ENCODE data around the gene GNA15. TPM values are rescaled to one million over a fixed set of nuclear protein-coding genes. Genes with fewer than 3 reads are reported as not detected.
A peak's percentile ranks its signal among the peaks of the same experiment; 100 is the strongest.
"Not testable (repeated sequence)": the region's sequence is repeated elsewhere in the genome, so short reads cannot be mapped to it uniquely, and the experiment has no call there.

GNA15 gene
- 1 to 10 TPM; 1.2 to 9.3 (median 5.7) TPM for total RNA-seq

GRCh38 chr19:3135961-3136683, at the start of gene GNA15:
TSS of gene GNA15 (plus strand) at chr19:3136033. CDS start at chr19:3136451, 418 bp downstream.
- ATAC-seq: no peak
- Histone ChIP-seq H3K27ac (peak within 1 kb of the TSS in 3 of 4 donors; percentile 49 to 66 (median 60)), H3K27me3 (no peaks in the 10 kb centered on the region), H3K9me3 (peaks cover 0 to 12% (median 0%) of the 10 kb centered on the region in 3 donors), H3K36me3 (no peaks in the 10 kb centered on the region), H3K4me3 (peak within 1 kb of the TSS; percentile 2 to 43), H3K4me1 (peaks cover 0 to 4% (median 0%) of the 10 kb centered on the region in 3 donors)
- TF ChIP-seq CTCF (IDR thresholded peaks at IDR 0.05) (no peak), EP300 (IDR thresholded peaks at IDR 0.05) (no peak), POLR2AphosphoS5 (IDR thresholded peaks at IDR 0.05) (no peak), POLR2A (IDR thresholded peaks at IDR 0.05) (no peak)
- 50% methylated on average over 8 of the region's 40 CpGs; no CpG with 5 or more reads in 1 of the 2 donors for WGBS, 2 donors (ENCODE audit: low coverage in 1 of 2)

GRCh38 chr19:3087769-3088168, 48.1 kb upstream of the GNA15 start:
- no peaks in the 10 kb centered on the region for H3K36me3 ChIP-seq
- H3K4me1 ChIP-seq: no peaks in the 10 kb centered on the region
- no peak for ATAC-seq
- no peaks in the 10 kb centered on the region for H3K9me3 ChIP-seq
- WGBS, 2 donors (ENCODE audit: low coverage in 1 of 2): 83 to 89% methylated on average over 8 of the region's 10 CpGs
- H3K27ac ChIP-seq: no peak overlapping the region
- no peak for TF ChIP-seq EP300 (IDR thresholded peaks at IDR 0.05)
- no peak for TF ChIP-seq POLR2AphosphoS5 (IDR thresholded peaks at IDR 0.05)
- TF ChIP-seq CTCF (IDR thresholded peaks at IDR 0.05): no peak
- no peak for TF ChIP-seq POLR2A (IDR thresholded peaks at IDR 0.05)
- no peak overlapping the region for H3K4me3 ChIP-seq
- no peaks in the 10 kb centered on the region for H3K27me3 ChIP-seq

- not testable (repeated sequence) for H3K4me3 ChIP-seq, H3K4me1 ChIP-seq, H3K27me3 ChIP-seq, H3K36me3 ChIP-seq, ATAC-seq, H3K27ac ChIP-seq, H3K9me3 ChIP-seq
- 75 to 84% methylated on average over 5 to 6 of the region's 7 CpGs for WGBS, 2 donors (ENCODE audit: low coverage in 1 of 2)
Measured at GRCh38 chr19:3089299-3089855, 46.5 kb upstream of the GNA15 start.

GRCh38 chr19:3094601-3095440, 41.0 kb upstream of the GNA15 start:
- WGBS, 2 donors (ENCODE audit: low coverage in 1 of 2): 0 to 12% methylated on average over 2 to 5 of the region's 57 CpGs
- no peak for ATAC-seq
- no peaks in the 10 kb centered on the region for H3K36me3 ChIP-seq
- H3K27me3 ChIP-seq: no peaks in the 10 kb centered on the region
- H3K4me3 ChIP-seq: peak overlapping the region; percentile 98 to 99
- H3K9me3 ChIP-seq: no peaks in the 10 kb centered on the region
- peaks cover 5 to 57% (median 44%) of the 10 kb centered on the region in 3 donors for H3K4me1 ChIP-seq
- H3K27ac ChIP-seq: peak overlapping the region; percentile 27 to 87 (median 84)
- TF ChIP-seq POLR2A (IDR thresholded peaks at IDR 0.05): no peak
- TF ChIP-seq POLR2AphosphoS5 (IDR thresholded peaks at IDR 0.05): no peak
- TF ChIP-seq EP300 (IDR thresholded peaks at IDR 0.05): no peak
- no peak for TF ChIP-seq CTCF (IDR thresholded peaks at IDR 0.05)

GRCh38 chr19:3095441-3096191, 40.2 kb upstream of the GNA15 start:
- Histone ChIP-seq H3K4me1 (peaks cover 5 to 65% (median 49%) of the 10 kb centered on the region in 3 donors), H3K27ac (peak overlapping the region; percentile 1 to 87 (median 84)), H3K4me3 (peak overlapping the region; percentile 98 to 99), H3K27me3 (no peaks in the 10 kb centered on the region), H3K9me3 (no peaks in the 10 kb centered on the region), H3K36me3 (no peaks in the 10 kb centered on the region)
- ATAC-seq: no peak
- 0 to 2% methylated on average over 6 to 7 of the region's 31 CpGs for WGBS, 2 donors (ENCODE audit: low coverage in 1 of 2)
- TF ChIP-seq CTCF (IDR thresholded peaks at IDR 0.05) (no peak), POLR2AphosphoS5 (IDR thresholded peaks at IDR 0.05) (no peak), POLR2A (IDR thresholded peaks at IDR 0.05) (no peak), EP300 (IDR thresholded peaks at IDR 0.05) (no peak)
